Stimulated activated CD4-positive, alpha-beta T cell treated with anti-CD3 and anti-CD28 coated beads, Interleukin-2, amount 100 ng/mL, for 4 hours (primary cell): ENCODE measurements around the gene TARS1.

ENCODE experiments used
- DNase-seq: peaks from one replicate; pipeline ENCODE4 v3.0.0-alpha.2; 2020; ENCODE audit warnings: low read depth

The TARS1 gene

DNA sequence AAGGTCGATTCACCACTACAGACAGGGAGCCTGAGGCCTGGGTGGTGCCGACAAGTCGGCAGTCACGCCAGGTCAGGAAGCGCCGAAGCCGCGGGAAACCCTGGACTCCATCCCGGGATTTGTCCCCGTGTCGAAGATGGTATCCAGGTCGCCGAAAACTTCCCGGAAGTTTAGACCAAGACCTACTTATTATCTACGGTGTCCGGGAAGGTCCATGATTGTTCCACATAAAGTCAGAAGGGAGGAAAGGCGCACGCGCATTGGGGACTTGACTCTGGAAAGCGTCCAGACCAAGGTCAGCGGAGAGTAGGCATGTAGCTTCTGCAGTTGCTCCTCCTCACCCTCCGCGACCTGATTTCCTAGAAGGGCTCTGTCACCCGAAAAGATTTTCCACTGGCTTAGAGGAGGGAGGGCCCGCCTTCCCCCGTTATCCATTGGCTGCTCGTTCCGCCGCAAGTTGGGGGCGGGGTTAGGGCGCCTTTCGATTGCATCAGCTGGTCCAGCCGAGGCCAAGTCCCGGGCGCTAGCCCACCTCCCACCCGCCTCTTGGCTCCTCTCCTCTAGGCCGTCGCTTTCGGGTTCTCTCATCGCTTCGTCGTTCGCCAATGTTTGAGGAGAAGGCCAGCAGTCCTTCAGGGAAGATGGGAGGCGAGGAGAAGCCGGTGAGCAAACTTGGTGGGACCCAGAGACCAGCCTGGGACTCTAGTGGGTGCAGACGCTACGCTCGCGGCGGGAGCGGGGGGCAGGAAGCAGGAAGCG lies at the start of gene TARS1:
Gene TARS1, plus strand, starts transcription at position 484 of the 759 bp plus-strand sequence. Its CDS starts 122 bp downstream, at position 606.
- peak; percentile 91 for DNase-seq

DNA sequence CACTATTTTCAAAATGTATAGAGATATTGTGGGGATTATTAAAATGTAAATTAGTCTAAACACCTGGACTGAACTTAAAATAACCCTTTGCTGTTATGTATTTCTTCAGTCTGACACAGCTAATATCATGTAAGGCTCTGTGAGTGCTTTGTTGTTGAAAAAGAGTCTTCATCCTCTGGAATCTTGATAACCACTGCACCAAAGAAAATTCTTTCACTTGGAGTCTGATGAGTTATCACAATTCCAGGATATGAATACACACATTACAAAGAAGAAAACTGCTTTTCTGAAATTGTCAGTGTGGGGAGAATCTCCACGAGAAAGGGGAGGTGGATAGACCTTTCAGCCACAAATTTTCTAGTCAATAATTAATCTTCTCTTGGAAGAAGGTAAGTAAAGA lies 42.3 kb upstream of the TARS1 start:
- DNase-seq: no peak

DNA sequence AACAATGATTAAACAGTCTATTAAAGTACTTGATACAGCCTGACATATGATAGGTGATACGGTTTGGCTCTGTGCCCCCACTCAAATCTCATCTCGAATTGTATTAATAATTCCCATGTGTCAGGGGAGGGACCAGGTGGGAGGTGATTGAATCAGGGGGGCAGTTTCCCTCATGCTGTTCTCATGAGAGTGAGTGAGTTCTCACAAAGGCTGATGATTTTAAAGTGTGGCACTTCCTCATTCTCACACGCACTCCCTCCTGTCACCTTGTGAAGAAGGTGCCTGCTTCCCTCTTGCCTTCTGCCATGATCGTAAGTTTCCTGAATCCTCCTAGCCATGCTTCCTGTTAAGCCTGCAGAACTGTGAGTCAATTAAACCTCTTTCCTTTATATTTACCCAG lies 40.1 kb upstream of the TARS1 start:
- DNase-seq: no peak

DNA sequence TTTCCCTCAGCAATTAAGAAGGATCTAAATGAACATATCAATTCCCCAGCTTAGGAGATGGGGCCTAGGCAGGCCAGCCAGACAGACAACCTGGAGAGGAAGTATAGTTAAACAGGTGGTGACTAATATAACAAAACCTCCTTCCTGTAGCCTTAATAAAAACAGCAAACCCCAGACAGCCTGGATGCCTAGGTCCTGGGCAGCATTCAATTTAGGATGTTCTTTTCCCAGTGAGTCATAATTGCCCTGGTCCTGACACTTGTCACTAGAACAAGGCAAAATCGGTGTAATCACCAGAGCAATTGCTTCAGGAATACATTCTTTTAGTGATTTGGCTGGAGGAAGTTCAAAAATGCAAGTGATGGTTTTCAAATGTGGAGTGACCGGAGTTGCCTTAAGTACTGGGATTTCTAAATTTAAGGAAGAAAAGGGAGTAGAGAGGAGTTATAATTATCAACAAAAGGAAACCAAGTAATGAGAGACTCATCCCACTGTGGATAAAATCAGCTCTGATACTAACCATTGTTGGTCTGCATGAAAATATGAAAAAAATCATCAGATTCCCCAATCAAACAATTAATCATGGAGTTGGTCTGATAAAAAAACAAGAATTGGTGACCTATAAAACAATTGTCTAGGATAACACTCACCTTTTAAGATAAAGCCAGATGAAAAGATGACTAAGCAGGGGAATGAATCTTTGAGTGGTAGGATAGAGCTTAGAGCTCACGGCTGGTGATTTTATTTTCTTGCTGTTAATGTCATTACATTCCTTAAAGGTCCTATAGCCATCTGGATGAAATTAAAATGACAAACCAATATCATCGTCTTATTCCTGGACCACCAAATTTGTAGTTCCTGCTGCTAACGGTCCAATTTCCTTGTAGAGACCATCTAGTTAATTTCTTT lies 39.0 kb upstream of the TARS1 start:
- DNase-seq: no peak

DNA sequence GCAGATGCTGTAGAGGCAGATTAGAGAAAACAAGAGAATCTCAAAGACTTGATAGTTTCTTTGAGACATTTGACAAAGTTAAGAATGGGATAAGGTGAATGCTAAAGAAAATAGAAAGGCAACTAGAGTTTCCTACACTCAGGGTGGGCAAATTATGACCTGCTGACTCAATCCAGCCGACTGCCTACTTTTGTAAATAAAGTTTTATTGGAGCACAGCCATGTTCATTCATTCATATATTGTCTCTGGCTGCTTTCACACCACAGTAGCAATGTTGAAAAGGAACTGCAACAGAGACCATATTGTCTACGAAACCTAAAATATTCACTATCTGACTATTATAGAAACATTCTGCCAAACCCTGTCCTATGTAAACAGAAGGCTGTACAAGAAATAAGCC lies 37.6 kb upstream of the TARS1 start:
- no peak for DNase-seq

- DNase-seq: no peak
These were observed 31.9 kb upstream of the TARS1 start for GRCh38 chr5:33408816-33409215.

GRCh38 chr5:33409435-33410170 lies 31.2 kb upstream of the TARS1 start:
- DNase-seq: no peak

- no peak for DNase-seq
These were observed 30.5 kb upstream of the TARS1 start for GRCh38 chr5:33410221-33410620.

- no peak for DNase-seq
These were observed 29.3 kb upstream of the TARS1 start for GRCh38 chr5:33411498-33411897.

- DNase-seq: no peak
These were observed 24.9 kb upstream of the TARS1 start for GRCh38 chr5:33415811-33416354.

- no peak for DNase-seq
These were observed 23.1 kb upstream of the TARS1 start for GRCh38 chr5:33417632-33418031.

DNA sequence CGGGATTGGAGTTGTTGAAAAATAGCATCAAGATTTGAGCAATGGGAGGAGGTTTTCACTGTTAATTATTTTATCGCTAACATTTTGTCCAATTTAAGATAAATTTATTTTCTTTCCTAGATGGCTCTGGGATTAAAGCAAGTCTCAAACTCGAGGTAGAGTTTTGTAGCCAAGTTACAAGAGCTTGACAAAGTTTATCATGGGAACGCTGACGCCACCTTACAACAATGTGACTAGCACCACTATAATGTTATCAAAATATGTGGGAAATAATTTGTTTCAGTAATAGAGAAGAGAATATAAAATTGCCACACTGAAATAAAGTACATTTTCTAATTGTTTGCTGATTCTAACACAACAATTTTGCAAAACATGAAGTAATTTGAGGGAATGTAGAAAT lies 19.8 kb upstream of the TARS1 start:
- DNase-seq: no peak

GRCh38 chr5:33422191-33422590 lies 18.6 kb upstream of the TARS1 start:
- no peak for DNase-seq

- no peak for DNase-seq
These were observed 17.6 kb upstream of the TARS1 start for GRCh38 chr5:33423018-33423630.

DNA sequence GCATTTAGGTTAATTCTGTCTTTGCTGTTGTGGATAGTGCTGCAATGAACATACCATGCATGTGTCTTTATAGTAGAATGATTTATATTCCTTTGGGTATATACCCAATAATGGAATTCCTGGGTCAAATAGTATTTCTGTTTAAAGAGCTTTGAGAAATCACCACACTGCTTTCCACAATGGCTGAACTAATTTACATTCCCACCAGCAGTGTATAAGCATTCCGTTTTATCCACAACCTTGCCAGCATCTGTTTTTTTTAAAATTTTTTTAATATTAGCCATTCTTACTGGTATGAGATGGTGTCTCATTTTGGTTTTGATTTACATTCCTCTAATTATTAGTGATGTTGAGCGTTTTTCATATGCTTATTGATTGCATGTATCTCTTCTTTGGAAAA lies 15.5 kb upstream of the TARS1 start:
- DNase-seq: no peak

DNA sequence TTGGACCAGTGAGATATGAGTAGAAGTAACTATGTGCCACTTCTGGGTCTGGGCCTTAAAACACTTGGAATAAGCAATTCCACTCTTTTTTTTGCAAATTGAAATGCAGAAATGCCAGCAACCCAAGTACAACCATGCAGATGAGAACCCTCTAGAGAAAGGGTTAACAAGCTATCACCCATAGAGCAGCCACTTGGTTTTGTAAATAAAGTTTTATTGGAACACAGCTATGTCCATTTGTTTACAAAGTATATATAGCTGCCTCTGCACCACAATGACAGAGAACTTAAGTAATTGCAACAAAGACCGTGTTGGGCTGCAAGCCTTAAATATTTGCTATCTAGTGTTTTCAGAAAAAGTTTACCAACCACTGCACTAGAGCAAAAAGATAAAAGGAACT lies 9.8 kb upstream of the TARS1 start:
- no peak for DNase-seq

GRCh38 chr5:33432656-33433055 lies 8.1 kb upstream of the TARS1 start:
- DNase-seq: no peak

DNA sequence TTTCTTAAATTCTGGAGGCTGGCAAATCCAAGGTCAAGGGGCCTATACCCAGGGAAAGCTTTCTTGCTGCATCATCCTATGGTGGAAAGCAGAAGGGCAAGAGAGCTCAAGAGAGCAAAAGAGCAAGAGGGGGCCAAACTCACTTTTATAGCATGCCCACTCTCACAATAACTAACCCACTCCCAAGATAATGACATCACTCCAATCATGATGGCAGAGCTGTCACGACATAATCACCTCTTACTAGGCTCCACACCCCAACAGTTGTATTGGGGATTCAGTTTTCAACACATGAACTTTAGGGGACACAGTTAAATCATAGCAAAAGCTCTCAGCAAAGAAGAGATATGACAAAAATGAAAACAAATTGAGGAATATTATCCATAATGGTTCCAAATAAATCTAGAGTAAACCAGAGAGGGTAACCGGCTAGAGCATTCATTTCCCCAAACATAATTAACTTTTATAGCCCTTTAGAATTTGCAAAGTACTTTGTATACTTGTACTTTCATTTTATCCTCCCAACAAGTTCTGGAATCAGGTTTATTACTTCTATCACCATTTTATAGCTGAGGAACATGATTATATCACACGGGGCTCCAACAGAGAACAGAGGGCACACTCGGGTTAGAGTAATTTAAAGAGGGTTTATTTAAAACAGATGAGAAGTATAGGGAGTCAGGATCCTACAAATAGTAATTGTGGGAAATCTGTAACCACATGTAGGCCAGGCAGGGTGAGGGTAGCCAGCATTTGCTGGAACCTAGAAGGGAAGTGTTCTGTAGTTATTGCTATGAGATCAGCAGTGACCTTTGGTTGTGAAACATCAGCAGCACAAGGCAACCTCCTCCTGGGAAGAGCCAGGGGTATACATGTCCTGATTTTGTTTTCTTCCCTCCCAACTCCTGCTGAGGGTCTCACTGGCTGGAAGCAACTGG lies 7.2 kb upstream of the TARS1 start:
- DNase-seq: no peak

- DNase-seq: peak; percentile 59
These were observed 4.8 kb upstream of the TARS1 start for GRCh38 chr5:33435893-33436490.

DNA sequence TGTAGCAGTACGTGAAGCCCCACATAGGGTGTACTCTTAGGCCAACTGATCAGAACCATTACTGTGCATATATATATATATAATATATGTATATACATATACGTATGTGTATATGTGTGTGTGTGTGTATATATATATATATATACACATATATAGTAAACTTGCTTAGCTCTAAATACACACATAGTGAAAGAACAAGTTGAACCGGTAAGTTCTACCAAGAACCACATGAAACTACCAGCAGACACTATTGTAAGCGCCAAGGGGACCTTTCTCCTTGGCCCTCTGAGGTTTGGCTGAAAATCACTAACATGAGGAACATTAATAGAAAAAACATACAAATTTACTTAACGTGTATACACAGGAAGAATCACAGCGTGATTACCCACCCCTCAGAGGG lies 1.8 kb upstream of the TARS1 start:
- DNase-seq: no peak
